HCT116 (cell line): ENCODE data around the gene MTG1.

ENCODE experiments used
- ATF3 ChIP-seq: IDR thresholded peaks from 2 replicates; pipeline ENCODE4 v1.6.1; 2012
- CTCF ChIP-seq, 3 experiments: fragments of 200-600 bp in 1 of 3; sonication (generic) in 1 of 3; IDR thresholded peaks in 2 of 3; conservative IDR thresholded peaks in 1 of 3; 2 replicates each; pipeline ENCODE4 v1.5.1; 2012 to 2017; ENCODE audit warnings: low read depth in 2 of 3, low read length in 2 of 3, antibody characterized with exemption in 1 of 3, borderline replicate concordance in 1 of 3, control low read depth in 1 of 3, mild to moderate bottlenecking in 1 of 3, mixed read lengths in 1 of 3, mixed run types in 1 of 3, moderate library complexity in 1 of 3; ENCODE audit not compliant: insufficient read depth in 1 of 3
- EZH2 ChIP-seq: fragments of 200-600 bp; sonication (generic); IDR thresholded peaks from 2 replicates; pipeline ENCODE4 v1.6.1; 2017; ENCODE audit warnings: antibody characterized with exemption, mixed run types
- EZH2phosphoT487 ChIP-seq: fragments of 200-600 bp; IDR thresholded peaks from 2 replicates; pipeline ENCODE4 v1.6.1; 2018; ENCODE audit warnings: antibody characterized with exemption, borderline replicate concordance
- POLR2A ChIP-seq: IDR thresholded peaks from 2 replicates; pipeline ENCODE4 v1.7.0; 2011; ENCODE audit warnings: borderline replicate concordance; ENCODE audit not compliant: insufficient read depth, insufficient read length; ENCODE audit errors: extremely low read depth
- REST ChIP-seq: IDR thresholded peaks from 2 replicates; pipeline ENCODE4 v1.6.1; 2012; ENCODE audit warnings: low read depth
- SIN3A ChIP-seq: IDR thresholded peaks from 2 replicates; pipeline ENCODE4 v1.6.1; 2012; ENCODE audit warnings: low read depth
- SP1 ChIP-seq: IDR thresholded peaks from 2 replicates; pipeline ENCODE4 v1.6.1; 2012; ENCODE audit warnings: low read depth

- TF ChIP-seq EZH2phosphoT487 (no peak), ATF3 (no peak), POLR2A (no peak), CTCF (IDR thresholded peaks at IDR 0.05 in 2 of 3, conservative IDR thresholded peaks at IDR 0.05 in 1 of 3; ENCODE audit: borderline replicate concordance in 1 of 3, insufficient read depth in 1 of 3, low read depth in 2 of 3, low read length in 2 of 3) (no peak), SP1 (no peak), EZH2 (no peak), REST (no peak), SIN3A (no peak)
Observed at GRCh38 chr10:133365461-133366129, 28.4 kb upstream of the MTG1 start.
